BJ (cell line): ENCODE results near the gene CROCC. TPM values are rescaled to one million over a fixed set of nuclear protein-coding genes. Genes with fewer than 3 reads are reported as not detected.
"Not testable (repeated sequence)": the region's sequence is repeated elsewhere in the genome, so short reads cannot be mapped to it uniquely, and the experiment has no call there.

ENCODE experiments used
- CTCF ChIA-PET: fragments of 350-600 bp; formaldehyde crosslinking; extraction: SDS; loops from one replicate; lab custom pipeline; 2021; ENCODE audit warnings: antibody characterized with exemption, inconsistent platforms; lab: Yijun Ruan, JAX
- POLR2A ChIA-PET: fragments of 300-600 bp; sonication (Branson Sonifier 250); formaldehyde crosslinking; extraction: SDS; loops from one replicate; lab custom pipeline; 2021; ENCODE audit warnings: antibody characterized with exemption; lab: Charles Lee
- DNase-seq: peaks from one replicate; pipeline ENCODE4 v3.0.0-alpha.2; 2011; ENCODE audit warnings: low read depth
- H3K27me3 ChIP-seq: 2 replicates; pipeline ENCODE4 v1.6.0; 2011; ENCODE audit warnings: low read length; ENCODE audit not compliant: control insufficient read depth, insufficient read depth
- H3K36me3 ChIP-seq: 2 replicates; pipeline ENCODE4 v1.5.1; 2011; ENCODE audit warnings: low read length; ENCODE audit not compliant: control insufficient read depth, insufficient read depth
- H3K4me3 ChIP-seq: 2 replicates; pipeline ENCODE4 v1.5.1; 2011; ENCODE audit warnings: low read depth, mild to moderate bottlenecking, control low read depth, low read length
- polyA plus RNA-seq: library from polyadenylated mRNA; depleted of rRNA; stranded (reverse); fragments of >200 nt; gene quantifications from 2 replicates; pipeline ENCODE4 v1.2.3, GENCODE V29; 2011
- TF ChIP-seq, protein P1 (sequence below): IDR thresholded peaks from 2 replicates; pipeline ENCODE4 v1.5.1; 2011; ENCODE audit warnings: low read depth, mild to moderate bottlenecking, control low read depth, inconsistent platforms, low read length, moderate library complexity; ENCODE audit not compliant: insufficient read depth

The CROCC gene
- polyA plus RNA-seq, 1 experiment, result 12.1 TPM

GRCh38 chr1:16938351-16939321, 16.9 kb downstream of the CROCC start:
- no peaks in the 10 kb centered on the region for H3K27me3 ChIP-seq
- no peak overlapping the region for H3K4me3 ChIP-seq
- DNase-seq, result no peak
- ChIA-PET CTCF (interaction anchor here (2.1 kb wide), 1 partner anchor 8 kb away, joined by 8 read pairs; no protein-coding TSS in a partner anchor), POLR2A (no interaction called here)
- H3K36me3 ChIP-seq, result peaks cover 10% of the 10 kb centered on the region
- TF ChIP-seq, protein P1, sequence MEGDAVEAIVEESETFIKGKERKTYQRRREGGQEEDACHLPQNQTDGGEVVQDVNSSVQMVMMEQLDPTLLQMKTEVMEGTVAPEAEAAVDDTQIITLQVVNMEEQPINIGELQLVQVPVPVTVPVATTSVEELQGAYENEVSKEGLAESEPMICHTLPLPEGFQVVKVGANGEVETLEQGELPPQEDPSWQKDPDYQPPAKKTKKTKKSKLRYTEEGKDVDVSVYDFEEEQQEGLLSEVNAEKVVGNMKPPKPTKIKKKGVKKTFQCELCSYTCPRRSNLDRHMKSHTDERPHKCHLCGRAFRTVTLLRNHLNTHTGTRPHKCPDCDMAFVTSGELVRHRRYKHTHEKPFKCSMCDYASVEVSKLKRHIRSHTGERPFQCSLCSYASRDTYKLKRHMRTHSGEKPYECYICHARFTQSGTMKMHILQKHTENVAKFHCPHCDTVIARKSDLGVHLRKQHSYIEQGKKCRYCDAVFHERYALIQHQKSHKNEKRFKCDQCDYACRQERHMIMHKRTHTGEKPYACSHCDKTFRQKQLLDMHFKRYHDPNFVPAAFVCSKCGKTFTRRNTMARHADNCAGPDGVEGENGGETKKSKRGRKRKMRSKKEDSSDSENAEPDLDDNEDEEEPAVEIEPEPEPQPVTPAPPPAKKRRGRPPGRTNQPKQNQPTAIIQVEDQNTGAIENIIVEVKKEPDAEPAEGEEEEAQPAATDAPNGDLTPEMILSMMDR, result no peak

DNA sequence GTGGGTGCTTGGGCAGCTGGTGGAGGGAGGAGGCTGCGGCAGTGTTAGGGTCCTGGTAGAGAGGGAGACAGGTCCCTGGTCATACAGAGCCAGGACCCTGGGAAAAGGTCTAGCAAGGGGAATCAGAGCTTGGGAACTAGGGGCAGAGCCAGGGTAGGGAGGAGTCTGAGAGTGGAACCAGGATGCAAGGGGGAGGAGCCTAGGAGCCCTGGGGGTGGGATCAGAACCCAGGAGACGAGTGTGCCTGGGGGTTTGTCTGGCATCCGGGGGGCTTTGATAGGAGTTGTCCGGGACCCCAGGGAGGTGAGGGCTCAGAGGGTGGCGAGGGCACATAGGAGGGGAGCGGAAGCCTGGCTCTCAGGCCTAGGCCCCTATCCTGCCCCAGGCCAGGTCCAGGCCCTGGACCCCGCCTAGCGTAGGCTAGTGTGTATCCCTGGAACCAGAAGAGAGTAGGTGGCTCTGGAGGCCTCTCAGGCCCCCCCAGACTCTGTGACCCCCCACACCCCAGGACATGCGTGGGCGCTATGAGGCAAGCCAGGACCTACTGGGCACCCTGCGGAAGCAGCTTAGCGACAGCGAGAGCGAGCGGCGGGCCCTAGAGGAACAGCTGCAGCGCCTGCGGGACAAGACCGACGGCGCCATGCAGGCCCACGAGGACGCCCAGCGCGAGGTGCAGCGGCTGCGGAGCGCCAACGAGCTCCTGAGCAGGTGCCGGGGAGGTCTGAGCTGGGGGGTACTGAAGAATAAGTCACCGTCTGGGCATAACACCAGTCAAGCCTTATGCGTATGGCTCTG, 17.9 kb downstream of the CROCC start:
- H3K4me3 ChIP-seq, POLR2A ChIA-PET: not testable (repeated sequence)
- CTCF ChIA-PET, result interaction anchor here (2.4 kb wide), 1 partner anchor 12 kb away, joined by 9 read pairs; no protein-coding TSS in a partner anchor

DNA sequence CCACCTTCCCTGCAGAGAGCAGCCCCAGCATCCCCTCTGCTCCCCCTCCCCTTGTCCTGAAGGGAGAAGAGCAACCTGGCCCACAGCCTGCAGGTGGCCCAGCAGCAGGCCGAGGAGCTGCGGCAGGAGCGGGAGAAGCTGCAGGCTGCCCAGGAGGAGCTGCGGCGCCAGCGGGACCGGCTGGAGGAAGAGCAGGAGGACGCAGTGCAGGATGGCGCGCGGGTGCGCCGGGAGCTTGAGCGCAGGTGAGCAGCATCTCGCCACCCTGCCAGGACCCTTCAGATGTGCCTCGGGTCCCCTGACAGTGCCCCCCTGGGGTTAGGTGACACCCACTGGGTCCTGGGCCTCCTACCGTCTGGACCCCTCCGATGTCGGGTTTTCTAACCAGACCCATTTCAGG, 22.3 kb downstream of the CROCC start:
- ChIA-PET POLR2A (no interaction called here), CTCF (interaction anchor here (1.2 kb wide), 1 partner anchor 102 kb away, joined by 3 read pairs; no protein-coding TSS in a partner anchor)

More for the DNA sequence above, 17.9 kb downstream of the CROCC start:
- not testable (repeated sequence) for DNase-seq, H3K27me3 ChIP-seq
- H3K36me3 ChIP-seq, result peaks cover 14% of the 10 kb centered on the region

DNA sequence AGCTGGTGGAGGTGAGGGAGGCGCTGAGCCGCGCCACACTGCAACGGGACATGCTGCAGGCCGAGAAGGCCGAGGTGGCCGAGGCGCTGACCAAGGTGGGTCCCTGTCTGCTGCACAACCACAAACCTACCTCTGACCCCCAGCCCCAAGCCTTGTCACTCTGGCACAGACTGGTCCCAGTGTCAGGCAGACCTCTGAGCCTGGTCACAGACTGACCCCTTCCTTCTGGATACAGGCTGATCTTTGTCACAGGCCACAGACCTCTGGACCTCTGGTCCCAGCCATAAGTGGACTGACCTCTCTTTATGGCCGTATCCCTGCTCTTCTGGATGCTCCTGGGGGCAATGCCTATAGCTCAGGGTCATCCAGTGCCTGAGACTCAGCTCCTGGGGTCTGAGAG, 23.8 kb downstream of the CROCC start:
- H3K36me3 ChIP-seq, result peaks cover 12% of the 10 kb centered on the region
- POLR2A ChIA-PET, DNase-seq, H3K27me3 ChIP-seq, H3K4me3 ChIP-seq: not testable (repeated sequence)
- CTCF ChIA-PET, result interaction anchor here (2.9 kb wide), 1 partner anchor 8 kb away, joined by 8 read pairs; no protein-coding TSS in a partner anchor

More for the DNA sequence above, 22.3 kb downstream of the CROCC start:
- Histone ChIP-seq H3K36me3 (peaks cover 12% of the 10 kb centered on the region), H3K4me3 (no peak overlapping the region), H3K27me3 (no peaks in the 10 kb centered on the region)
- TF ChIP-seq, protein P1, result no peak
- DNase-seq, result no peak

DNA sequence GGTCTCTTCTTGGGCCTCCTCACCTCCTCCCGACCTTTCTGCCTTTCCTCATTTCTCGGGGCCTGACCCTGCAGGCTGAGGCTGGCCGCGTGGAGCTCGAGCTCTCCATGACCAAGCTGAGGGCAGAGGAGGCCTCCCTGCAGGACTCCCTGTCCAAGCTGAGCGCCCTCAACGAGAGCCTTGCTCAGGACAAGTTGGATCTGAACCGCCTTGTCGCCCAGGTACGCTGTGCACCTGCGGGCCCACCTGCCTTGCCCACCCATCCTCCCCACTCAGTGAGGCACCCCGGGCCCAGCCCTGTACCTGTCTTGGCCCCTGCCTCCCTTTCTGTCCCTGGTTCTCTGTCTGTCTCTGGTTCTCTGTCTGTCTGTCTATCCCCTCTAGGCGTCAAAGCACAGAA, 24.5 kb downstream of the CROCC start:
- DNase-seq, POLR2A ChIA-PET, H3K4me3 ChIP-seq, H3K27me3 ChIP-seq: not testable (repeated sequence)
- peaks cover 10% of the 10 kb centered on the region for H3K36me3 ChIP-seq
- CTCF ChIA-PET, result interaction anchor here (0.9 to 2.9 kb wide), 5 partner anchors 8 to 325 kb away, joined by 3 to 8 read pairs (median 4); no protein-coding TSS in a partner anchor

DNA sequence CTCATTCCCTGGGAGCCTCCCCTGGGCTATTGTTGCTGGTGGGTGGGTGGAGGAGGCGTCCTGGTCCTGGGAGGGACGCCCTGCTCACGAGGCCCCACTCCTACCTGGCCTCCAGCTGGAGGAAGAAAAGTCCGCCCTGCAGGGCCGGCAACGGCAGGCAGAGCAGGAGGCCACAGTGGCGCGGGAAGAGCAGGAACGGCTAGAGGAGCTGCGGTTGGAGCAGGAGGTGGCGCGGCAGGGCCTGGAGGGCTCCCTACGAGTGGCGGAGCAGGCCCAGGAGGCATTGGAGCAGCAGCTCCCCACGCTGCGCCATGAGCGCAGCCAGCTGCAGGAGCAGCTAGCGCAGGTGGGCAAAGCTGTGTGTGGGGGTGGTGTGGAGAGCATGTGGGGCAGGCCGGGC, 24.9 kb downstream of the CROCC start:
- DNase-seq, result no peak
- H3K4me3 ChIP-seq, result no peak overlapping the region
- CTCF ChIA-PET, result interaction anchor here (0.8 to 2.9 kb wide), 7 partner anchors 9 to 326 kb away, joined by 3 to 8 read pairs (median 3); no protein-coding TSS in a partner anchor
- TF ChIP-seq, protein P1, result no peak
- POLR2A ChIA-PET, result no interaction called here
- peaks cover 10% of the 10 kb centered on the region for H3K36me3 ChIP-seq
- H3K27me3 ChIP-seq, result no peaks in the 10 kb centered on the region

- H3K27me3 ChIP-seq, POLR2A ChIA-PET, DNase-seq, H3K4me3 ChIP-seq: not testable (repeated sequence)
- CTCF ChIA-PET, result interaction anchor here (2.9 to 5.4 kb wide), 3 partner anchors 11 to 99 kb away, joined by 8 to 81 read pairs (median 37); no protein-coding TSS in a partner anchor
- H3K36me3 ChIP-seq, result peaks cover 10% of the 10 kb centered on the region
Observed at GRCh38 chr1:16948282-16948891, 26.7 kb downstream of the CROCC start.

DNA sequence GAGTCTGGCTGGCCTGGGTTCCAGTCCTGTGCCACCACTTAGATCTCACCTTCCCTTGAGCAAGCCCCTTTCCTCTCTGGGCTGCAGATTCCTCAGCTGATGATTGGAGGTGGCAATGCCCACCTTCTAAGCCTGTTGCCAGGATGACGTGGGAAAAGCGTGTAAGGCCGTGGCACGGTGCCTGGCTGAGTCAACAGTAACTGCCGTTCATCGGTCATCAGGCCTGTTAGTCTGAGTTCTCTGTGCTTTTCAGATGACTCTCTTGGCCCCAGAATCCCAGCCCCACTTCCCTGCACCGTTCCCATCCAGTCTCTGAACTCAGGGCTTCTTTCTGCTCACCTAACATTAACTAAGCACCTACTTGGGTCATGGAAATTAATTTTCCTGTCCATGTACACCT, 27.3 kb downstream of the CROCC start:
- CTCF ChIA-PET, result interaction anchor here (0.9 to 5.4 kb wide), 3 partner anchors 11 to 98 kb away, joined by 3 to 81 read pairs (median 37); no protein-coding TSS in a partner anchor
- H3K27me3 ChIP-seq, H3K36me3 ChIP-seq, H3K4me3 ChIP-seq, POLR2A ChIA-PET, DNase-seq: not testable (repeated sequence)
